ENCODE results near the gene ZNF32. TPM values are rescaled to one million over a fixed set of nuclear protein-coding genes. Genes with fewer than 3 reads are reported as not detected.
A peak's percentile ranks its signal among the peaks of the same experiment; 100 is the strongest.

The ZNF32 gene
- total RNA-seq (48.5 and 57.9 TPM in 2 replicates), polyA plus RNA-seq (37.9 and 42.6 TPM in 2 replicates)

GRCh38 chr10:43648398-43649184 is at the start of gene ZNF32:
TSS of gene ZNF32 (minus strand) at chr10:43648881. CDS start at chr10:43646133, 2,748 bp downstream.
- Histone ChIP-seq H3K9me2 (replicated peaks; ENCODE audit: insufficient read depth) (no peaks in the 10 kb centered on the region), H3K27me3 (no peaks in the 10 kb centered on the region), H3K9me3 (ENCODE audit: low read depth) (peaks cover 39% of the 10 kb centered on the region), H3K27ac (peak within 1 kb of the TSS; percentile 78), H3K79me2 (peaks cover 12% of the 10 kb centered on the region), H3K4me3 (peak within 1 kb of the TSS; percentile 86), H3K4me2 (peak within 1 kb of the TSS; percentile 92), H3K36me3 (replicated peaks; ENCODE audit: insufficient read depth, low read depth) (peaks cover 12% of the 10 kb centered on the region), H2AFZ (peak within 1 kb of the TSS; percentile 98), H3K4me1 (ENCODE audit: insufficient read depth) (peaks cover 8% of the 10 kb centered on the region), H4K20me1 (ENCODE audit: insufficient read depth, poor library complexity, severe bottlenecking) (no peaks in the 10 kb centered on the region)
- 3% methylated on average over 46 of the region's 90 CpGs for WGBS (ENCODE audit: low lambda C conversion rate, missing lambda C conversion rate)
- no peak for TF ChIP-seq CTCF (IDR thresholded peaks at IDR 0.05; ENCODE audit: poor library complexity)
- no peak for TF ChIP-seq EZH2phosphoT487 (IDR thresholded peaks at IDR 0.05; ENCODE audit: low read depth, severe bottlenecking, unreplicated experiment)
- TF ChIP-seq EZH2 (IDR thresholded peaks at IDR 0.05; ENCODE audit: borderline replicate concordance) = no peak
- DNase-seq (ENCODE audit: low spot score) = peak; percentile 93

GRCh38 chr10:43698156-43698555 is 49.5 kb upstream of the ZNF32 start:
- Histone ChIP-seq H3K36me3 (replicated peaks; ENCODE audit: insufficient read depth, low read depth) (no peaks in the 10 kb centered on the region), H3K79me2 (no peaks in the 10 kb centered on the region), H3K9me2 (replicated peaks; ENCODE audit: insufficient read depth) (no peaks in the 10 kb centered on the region), H3K27ac (no peak overlapping the region), H3K4me1 (ENCODE audit: insufficient read depth) (no peaks in the 10 kb centered on the region), H3K4me2 (no peak overlapping the region), H3K4me3 (no peak overlapping the region), H3K27me3 (no peaks in the 10 kb centered on the region), H2AFZ (no peak overlapping the region), H4K20me1 (ENCODE audit: insufficient read depth, poor library complexity, severe bottlenecking) (no peaks in the 10 kb centered on the region), H3K9me3 (ENCODE audit: low read depth) (no peaks in the 10 kb centered on the region)
- WGBS (ENCODE audit: low lambda C conversion rate, missing lambda C conversion rate) = 78% methylated on average over 9 of the region's 9 CpGs
- no peak for TF ChIP-seq EZH2 (IDR thresholded peaks at IDR 0.05; ENCODE audit: borderline replicate concordance)
- no peak for TF ChIP-seq CTCF (IDR thresholded peaks at IDR 0.05; ENCODE audit: poor library complexity)
- TF ChIP-seq EZH2phosphoT487 (IDR thresholded peaks at IDR 0.05; ENCODE audit: low read depth, severe bottlenecking, unreplicated experiment) = no peak
- DNase-seq (ENCODE audit: low spot score) = no peak

GRCh38 chr10:43696909-43697483 is 48.3 kb upstream of the ZNF32 start:
- no peak for TF ChIP-seq CTCF (IDR thresholded peaks at IDR 0.05; ENCODE audit: poor library complexity)
- TF ChIP-seq EZH2phosphoT487 (IDR thresholded peaks at IDR 0.05; ENCODE audit: low read depth, severe bottlenecking, unreplicated experiment) = no peak
- TF ChIP-seq EZH2 (IDR thresholded peaks at IDR 0.05; ENCODE audit: borderline replicate concordance) = no peak

More at GRCh38 chr10:43696909-43697483, 48.3 kb upstream of the ZNF32 start:
- Histone ChIP-seq H3K4me2 (no peak overlapping the region), H3K9me3 (ENCODE audit: low read depth) (no peaks in the 10 kb centered on the region), H3K4me3 (no peak overlapping the region), H3K27me3 (no peaks in the 10 kb centered on the region), H3K4me1 (ENCODE audit: insufficient read depth) (no peaks in the 10 kb centered on the region), H4K20me1 (ENCODE audit: insufficient read depth, poor library complexity, severe bottlenecking) (no peaks in the 10 kb centered on the region), H3K9me2 (replicated peaks; ENCODE audit: insufficient read depth) (no peaks in the 10 kb centered on the region), H2AFZ (no peak overlapping the region), H3K79me2 (no peaks in the 10 kb centered on the region), H3K27ac (no peak overlapping the region), H3K36me3 (replicated peaks; ENCODE audit: insufficient read depth, low read depth) (no peaks in the 10 kb centered on the region)
- no peak for DNase-seq (ENCODE audit: low spot score)
- 90% methylated on average over 11 of the region's 11 CpGs for WGBS (ENCODE audit: low lambda C conversion rate, missing lambda C conversion rate)
